ENCODE data around the gene ADARB2. TPM values are rescaled to one million over a fixed set of nuclear protein-coding genes. Genes with fewer than 3 reads are reported as not detected.
"Not testable (repeated sequence)": the region's sequence is repeated elsewhere in the genome, so short reads cannot be mapped to it uniquely, and the experiment has no call there.

ADARB2 gene
- total and polyA plus RNA-seq, 7 experiments from 2014 or later: 0.05 to 13.6 (median 6.3) TPM; not detected in 3

- intact Hi-C loops (cut with micrococcal nuclease); H3K4me3 ChIP-seq (ENCODE audit: low read length); POLR2A ChIA-PET; H3K27me3 ChIP-seq (ENCODE audit: control insufficient read depth in 2 of 2, insufficient read depth in 2 of 2, low read length in 2 of 2); H3K9me3 Mint-ChIP-seq; H3K9me3 ChIP-seq (ENCODE audit: control insufficient read depth in 2 of 3, low read length in 3 of 3); H3K36me3 ChIP-seq (ENCODE audit: control insufficient read depth in 2 of 3, insufficient read depth in 3 of 3, low read length in 3 of 3); H3K36me3 Mint-ChIP-seq; DNase-seq; H3K4me1 Mint-ChIP-seq; H3K4me1 ChIP-seq (ENCODE audit: control insufficient read depth in 2 of 2, insufficient read depth in 2 of 2, low read length in 2 of 2); H3K27ac Mint-ChIP-seq; ATAC-seq; H3K27ac ChIP-seq (ENCODE audit: low read depth, low read length); H3K4me3 Mint-ChIP-seq; CTCF ChIA-PET: not testable (repeated sequence)
- H3K27me3 Mint-ChIP-seq: peaks cover 5 to 26% (median 18%) of the 10 kb centered on the region in 5 donors
Measured at GRCh38 chr10:1617376-1618317, 119.7 kb downstream of the ADARB2 start.

DNA sequence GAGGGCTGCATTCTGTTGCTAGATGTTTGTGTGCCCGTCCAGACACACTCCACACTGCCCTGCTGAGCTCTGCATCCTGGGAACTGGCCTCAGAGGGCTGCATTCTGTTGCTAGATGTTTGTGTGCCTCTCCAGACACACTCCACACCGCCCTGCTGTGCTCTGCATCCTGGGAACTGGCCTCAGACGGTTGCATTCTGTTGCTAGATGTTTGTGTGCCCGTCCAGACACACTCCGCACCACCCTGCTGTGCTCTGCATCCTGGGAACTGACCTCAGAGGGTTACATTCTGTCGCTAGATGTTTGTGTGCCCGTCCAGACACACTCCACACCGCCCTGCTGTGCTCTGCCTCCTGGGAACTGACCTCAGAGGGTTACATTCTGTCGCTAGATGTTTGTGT, 120.6 kb downstream of the ADARB2 start:
- CTCF ChIA-PET; POLR2A ChIA-PET; intact Hi-C loops (cut with micrococcal nuclease): not testable (repeated sequence)

GRCh38 chr10:1615186-1615954, 122.0 kb downstream of the ADARB2 start:
- Mint-ChIP-seq H3K9me3 (peaks cover 0 to 9% (median 4%) of the 10 kb centered on the region in 11 donors), H3K36me3 (peaks cover 0 to 7% (median 4%) of the 10 kb centered on the region in 5 donors), H3K4me3 (no peak overlapping the region), H3K4me1 (peaks cover 0 to 4% (median 0%) of the 10 kb centered on the region in 7 donors), H3K27ac (no peak overlapping the region), H3K27me3 (peaks cover 9 to 44% (median 21%) of the 10 kb centered on the region in 5 donors)
- no peaks in the 10 kb centered on the region for H3K36me3 ChIP-seq (ENCODE audit: control insufficient read depth in 2 of 3, insufficient read depth in 3 of 3, low read length in 3 of 3)
- no peak for ATAC-seq
- no peak overlapping the region for H3K27ac ChIP-seq (ENCODE audit: low read depth, low read length)
- H3K9me3 ChIP-seq (ENCODE audit: control insufficient read depth in 2 of 3, low read length in 3 of 3): no peaks in the 10 kb centered on the region
- ChIA-PET POLR2A (no interaction called here), CTCF (no interaction called here)
- H3K4me3 ChIP-seq (ENCODE audit: low read length): no peak overlapping the region
- H3K27me3 ChIP-seq (ENCODE audit: control insufficient read depth in 2 of 2, insufficient read depth in 2 of 2, low read length in 2 of 2): peaks cover 0 to 2% of the 10 kb centered on the region in 2 donors
- intact Hi-C loops (cut with micrococcal nuclease): no loop called here
- no peaks in the 10 kb centered on the region for H3K4me1 ChIP-seq (ENCODE audit: control insufficient read depth in 2 of 2, insufficient read depth in 2 of 2, low read length in 2 of 2)
- no peak for DNase-seq

More for the DNA sequence above, 120.6 kb downstream of the ADARB2 start:
- not testable (repeated sequence) for H3K36me3 Mint-ChIP-seq; H3K4me3 Mint-ChIP-seq; H3K27ac Mint-ChIP-seq; DNase-seq; ATAC-seq; H3K4me1 ChIP-seq (ENCODE audit: control insufficient read depth in 2 of 2, insufficient read depth in 2 of 2, low read length in 2 of 2); H3K36me3 ChIP-seq (ENCODE audit: control insufficient read depth in 2 of 3, insufficient read depth in 3 of 3, low read length in 3 of 3); H3K9me3 ChIP-seq (ENCODE audit: control insufficient read depth in 2 of 3, low read length in 3 of 3); H3K4me1 Mint-ChIP-seq; H3K27me3 ChIP-seq (ENCODE audit: control insufficient read depth in 2 of 2, insufficient read depth in 2 of 2, low read length in 2 of 2); H3K9me3 Mint-ChIP-seq; H3K4me3 ChIP-seq (ENCODE audit: low read length); H3K27ac ChIP-seq (ENCODE audit: low read depth, low read length)
- H3K27me3 Mint-ChIP-seq: peaks cover 5 to 31% (median 18%) of the 10 kb centered on the region in 5 donors

DNA sequence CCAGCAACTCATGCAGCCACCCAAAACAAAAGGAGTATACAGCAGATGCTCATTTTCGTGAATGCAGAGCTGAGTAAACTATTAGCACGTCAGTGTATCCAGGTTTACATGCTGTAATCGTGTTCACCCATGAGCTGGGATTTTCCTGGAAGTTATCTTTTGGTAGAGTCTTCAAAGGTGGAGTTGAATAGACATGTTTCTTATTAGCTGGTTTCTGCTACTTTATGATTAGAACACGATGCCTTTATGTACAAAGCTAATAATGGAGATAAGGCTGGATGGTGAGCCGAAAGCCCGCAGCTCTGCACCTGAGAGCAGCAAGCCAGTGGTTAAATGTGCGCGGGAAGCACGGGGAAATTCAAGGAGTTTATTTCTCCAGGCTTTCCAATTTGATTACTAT, 123.8 kb downstream of the ADARB2 start:
- CTCF ChIA-PET: no interaction called here
- Mint-ChIP-seq H3K27me3 (peaks cover 16 to 44% (median 26%) of the 10 kb centered on the region in 5 donors), H3K27ac (no peak overlapping the region), H3K9me3 (peaks cover 0 to 2% (median 0%) of the 10 kb centered on the region in 11 donors), H3K4me3 (no peak overlapping the region), H3K36me3 (peaks cover 0 to 1% (median 0%) of the 10 kb centered on the region in 5 donors), H3K4me1 (peaks cover 0 to 8% (median 4%) of the 10 kb centered on the region in 7 donors)
- POLR2A ChIA-PET: no interaction called here
- ATAC-seq (no peak), DNase-seq (no peak)
- Histone ChIP-seq H3K27ac (ENCODE audit: low read depth, low read length) (no peak overlapping the region), H3K4me1 (ENCODE audit: control insufficient read depth in 2 of 2, insufficient read depth in 2 of 2, low read length in 2 of 2) (no peaks in the 10 kb centered on the region), H3K9me3 (ENCODE audit: control insufficient read depth in 2 of 3, low read length in 3 of 3) (no peaks in the 10 kb centered on the region), H3K36me3 (ENCODE audit: control insufficient read depth in 2 of 3, insufficient read depth in 3 of 3, low read length in 3 of 3) (no peaks in the 10 kb centered on the region), H3K27me3 (ENCODE audit: control insufficient read depth in 2 of 2, insufficient read depth in 2 of 2, low read length in 2 of 2) (peaks cover 0 to 5% of the 10 kb centered on the region in 2 donors), H3K4me3 (ENCODE audit: low read length) (no peak overlapping the region)
- intact Hi-C loops (cut with micrococcal nuclease): no loop called here

- Histone ChIP-seq H3K4me1 (ENCODE audit: control insufficient read depth in 2 of 2, insufficient read depth in 2 of 2, low read length in 2 of 2) (no peaks in the 10 kb centered on the region), H3K9me3 (ENCODE audit: control insufficient read depth in 2 of 3, low read length in 3 of 3) (no peaks in the 10 kb centered on the region), H3K36me3 (ENCODE audit: control insufficient read depth in 2 of 3, insufficient read depth in 3 of 3, low read length in 3 of 3) (no peaks in the 10 kb centered on the region), H3K27ac (ENCODE audit: low read depth, low read length) (no peak overlapping the region), H3K27me3 (ENCODE audit: control insufficient read depth in 2 of 2, insufficient read depth in 2 of 2, low read length in 2 of 2) (peaks cover 0 to 5% of the 10 kb centered on the region in 2 donors), H3K4me3 (ENCODE audit: low read length) (no peak overlapping the region)
- H3K4me1 Mint-ChIP-seq: peaks cover 0 to 12% (median 4%) of the 10 kb centered on the region in 7 donors
- H3K9me3 Mint-ChIP-seq: no peaks in the 10 kb centered on the region
- no peak overlapping the region for H3K27ac Mint-ChIP-seq
- intact Hi-C loops (cut with micrococcal nuclease): no loop called here
- peaks cover 22 to 48% (median 32%) of the 10 kb centered on the region in 5 donors for H3K27me3 Mint-ChIP-seq
- no peak overlapping the region for H3K4me3 Mint-ChIP-seq
- H3K36me3 Mint-ChIP-seq: no peaks in the 10 kb centered on the region
- no peak for DNase-seq
- ChIA-PET CTCF (no interaction called here), POLR2A (no interaction called here)
- ATAC-seq: no peak
Measured at GRCh38 chr10:1612908-1613307, 124.4 kb downstream of the ADARB2 start.

- Mint-ChIP-seq H3K4me1 (peaks cover 0 to 14% (median 4%) of the 10 kb centered on the region in 7 donors), H3K4me3 (no peak overlapping the region), H3K36me3 (no peaks in the 10 kb centered on the region), H3K27me3 (peaks cover 26 to 55% (median 35%) of the 10 kb centered on the region in 5 donors), H3K9me3 (no peaks in the 10 kb centered on the region), H3K27ac (no peak overlapping the region)
- CTCF ChIA-PET: no interaction called here
- no peaks in the 10 kb centered on the region for H3K4me1 ChIP-seq (ENCODE audit: control insufficient read depth in 2 of 2, insufficient read depth in 2 of 2, low read length in 2 of 2)
- DNase-seq (no peak), ATAC-seq (no peak)
- intact Hi-C loops (cut with micrococcal nuclease): no loop called here
- H3K27ac ChIP-seq (ENCODE audit: low read depth, low read length): no peak overlapping the region
- H3K9me3 ChIP-seq (ENCODE audit: control insufficient read depth in 2 of 3, low read length in 3 of 3): no peaks in the 10 kb centered on the region
- POLR2A ChIA-PET: no interaction called here
- no peak overlapping the region for H3K4me3 ChIP-seq (ENCODE audit: low read length)
- peaks cover 0 to 5% of the 10 kb centered on the region in 2 donors for H3K27me3 ChIP-seq (ENCODE audit: control insufficient read depth in 2 of 2, insufficient read depth in 2 of 2, low read length in 2 of 2)
- no peaks in the 10 kb centered on the region for H3K36me3 ChIP-seq (ENCODE audit: control insufficient read depth in 2 of 3, insufficient read depth in 3 of 3, low read length in 3 of 3)
Measured at GRCh38 chr10:1611936-1612550, 125.3 kb downstream of the ADARB2 start.

All from naive thymus-derived CD4-positive, alpha-beta T cell (primary cell).